GM21423 (cell line): ENCODE results near the gene EIF1.

Source experiments
- ATAC-seq: cut with Tn5 transposase; IDR thresholded peaks from one replicate; pipeline ENCODE4 v1.9.1; 2021; ENCODE audit warnings: mild to moderate bottlenecking, moderate library complexity; ENCODE audit not compliant: unreplicated experiment

The EIF1 gene

GRCh38 chr17:41734139-41734948 lies 45.7 kb downstream of the EIF1 start, which contains the start of gene HAP1:
HAP1 (minus strand) TSS chr17:41734643; CDS start chr17:41734634, 9 bp downstream.
- ATAC-seq: no peak

GRCh38 chr17:41734949-41735313 lies 46.2 kb downstream of the EIF1 start:
- no peak for ATAC-seq

- no peak for ATAC-seq
These were observed 47.1 kb downstream of the EIF1 start for GRCh38 chr17:41735744-41736143.

DNA sequence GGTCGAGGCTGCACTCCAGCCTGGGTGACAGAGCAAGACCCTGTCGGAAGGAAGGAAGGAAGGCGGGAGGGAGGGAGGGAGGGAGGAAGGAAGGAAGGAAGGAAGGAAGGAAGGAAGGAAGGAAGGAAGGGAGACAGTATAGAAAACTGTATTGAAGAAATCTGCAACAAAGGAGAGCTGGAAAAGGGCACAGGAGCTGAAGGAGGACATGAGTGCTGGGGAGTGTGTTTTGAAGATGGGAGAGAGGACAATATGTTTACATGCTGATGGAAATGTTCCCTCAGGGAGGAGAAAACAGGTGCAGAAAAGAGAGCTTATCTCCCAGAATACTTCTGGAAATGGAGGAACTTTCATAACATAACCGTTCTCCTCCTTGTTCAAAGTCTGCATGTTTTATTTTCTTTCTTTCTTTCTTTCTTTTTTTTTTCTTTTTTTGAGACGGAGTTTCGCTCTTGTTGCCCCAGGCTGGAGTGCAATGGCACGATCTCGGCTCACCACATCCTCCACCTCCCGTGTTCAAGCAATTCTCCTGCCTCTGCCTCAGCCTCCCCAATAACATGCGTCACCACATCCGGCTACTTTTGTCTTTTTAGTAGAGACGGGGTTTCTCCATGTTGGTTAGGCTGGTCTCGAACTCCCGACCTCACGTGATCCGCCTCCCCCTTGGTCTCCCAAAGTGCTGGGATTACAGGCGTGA lies 48.4 kb downstream of the EIF1 start:
- ATAC-seq: no peak

GRCh38 chr17:41737680-41738023 lies 49.0 kb downstream of the EIF1 start:
- ATAC-seq: no peak

GRCh38 chr17:41738077-41738800 lies 49.6 kb downstream of the EIF1 start:
- no peak for ATAC-seq

- ATAC-seq: no peak
These were observed 50.1 kb downstream of the EIF1 start for GRCh38 chr17:41738801-41739112.

DNA sequence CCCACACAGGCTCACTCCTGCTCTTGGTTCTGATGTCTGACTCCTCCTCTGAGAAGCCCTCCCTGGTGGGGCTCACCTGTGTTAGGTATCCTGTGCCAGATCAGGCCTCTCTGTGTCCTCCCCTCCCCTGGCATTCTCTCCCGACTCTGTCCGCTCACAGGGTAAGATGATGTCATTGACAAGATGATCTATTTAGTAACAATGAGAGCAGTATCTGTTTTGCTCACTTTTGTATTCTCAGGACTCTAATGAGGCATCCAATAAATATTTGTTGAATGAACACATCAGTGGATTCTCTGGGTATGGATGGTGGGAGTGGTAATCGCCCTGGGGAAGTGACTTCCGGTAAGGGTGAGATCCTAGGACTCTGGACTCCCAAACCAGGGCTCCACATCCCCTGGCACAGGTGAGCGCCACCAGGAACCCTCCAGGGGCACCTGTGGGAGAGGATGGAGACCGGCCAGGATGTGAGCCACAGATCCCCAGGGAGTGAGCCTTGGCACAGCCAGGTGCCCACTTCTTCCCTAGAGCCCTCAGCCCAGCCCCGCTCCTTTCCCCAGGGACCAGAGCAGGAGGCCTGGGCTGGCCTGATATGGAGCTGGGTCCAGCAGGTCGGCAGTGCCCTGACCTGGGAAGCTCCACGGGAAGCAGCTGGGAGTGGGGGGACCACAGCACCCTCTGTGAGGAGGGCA lies 51.1 kb downstream of the EIF1 start:
- no peak for ATAC-seq

DNA sequence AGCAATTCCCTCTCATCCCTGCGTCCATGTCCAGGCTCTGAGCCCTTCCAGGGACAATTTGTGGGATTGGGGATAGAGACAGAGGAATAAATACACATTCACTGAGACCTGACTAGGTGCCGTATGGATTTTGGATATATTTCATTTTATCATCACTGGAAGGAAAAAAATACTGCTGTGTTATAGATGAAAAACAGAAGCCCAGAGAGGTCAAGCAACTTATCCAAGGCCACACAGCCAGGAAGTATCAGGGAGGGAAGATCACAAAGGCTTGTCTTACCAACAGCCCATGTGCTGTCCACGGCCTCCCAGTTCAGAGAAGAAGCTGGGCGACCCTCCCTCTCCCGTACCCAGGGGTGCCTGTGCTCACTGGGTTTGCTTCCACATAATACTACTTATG lies 51.8 kb downstream of the EIF1 start:
- ATAC-seq: no peak

GRCh38 chr17:41741709-41742108 lies 53.0 kb downstream of the EIF1 start:
- ATAC-seq: no peak
